ENCODE measurements around the gene MAP2K5.

MAP2K5 gene

GRCh38 chr15:67746022-67746421 lies 203.5 kb downstream of the MAP2K5 start:
- in situ Hi-C loops (cut with MboI; ENCODE audit: low pct_unique_long_range_greater_than_20kb, low sequenced_read_pairs, unreplicated experiment) = no loop called here
- no peak for DNase-seq (ENCODE audit: low spot score)
- no peak for TF ChIP-seq CTCF (IDR thresholded peaks at IDR 0.05; ENCODE audit: extremely low read depth, insufficient read depth, missing control alignments)

- in situ Hi-C loops (cut with MboI; ENCODE audit: low pct_unique_long_range_greater_than_20kb, low sequenced_read_pairs, unreplicated experiment) = no loop called here
- no peak for TF ChIP-seq CTCF (IDR thresholded peaks at IDR 0.05; ENCODE audit: extremely low read depth, insufficient read depth, missing control alignments)
- no peak for DNase-seq (ENCODE audit: low spot score)
Measured at GRCh38 chr15:67746450-67746849, 203.9 kb downstream of the MAP2K5 start.

- DNase-seq (ENCODE audit: low spot score) = no peak
- TF ChIP-seq CTCF (IDR thresholded peaks at IDR 0.05; ENCODE audit: extremely low read depth, insufficient read depth, missing control alignments) = no peak
- in situ Hi-C loops (cut with MboI; ENCODE audit: low pct_unique_long_range_greater_than_20kb, low sequenced_read_pairs, unreplicated experiment) = no loop called here
Measured at GRCh38 chr15:67747921-67748320, 205.4 kb downstream of the MAP2K5 start.

- TF ChIP-seq CTCF (IDR thresholded peaks at IDR 0.05; ENCODE audit: extremely low read depth, insufficient read depth, missing control alignments) = no peak
- no peak for DNase-seq (ENCODE audit: low spot score)
Measured at GRCh38 chr15:67750371-67750770, 207.9 kb downstream of the MAP2K5 start.

GRCh38 chr15:67753891-67754290 lies 211.4 kb downstream of the MAP2K5 start:
- in situ Hi-C loops (cut with MboI; ENCODE audit: low pct_unique_long_range_greater_than_20kb, low sequenced_read_pairs, unreplicated experiment) = no loop called here
- DNase-seq (ENCODE audit: low spot score) = no peak
- no peak for TF ChIP-seq CTCF (IDR thresholded peaks at IDR 0.05; ENCODE audit: extremely low read depth, insufficient read depth, missing control alignments)

More at GRCh38 chr15:67750371-67750770, 207.9 kb downstream of the MAP2K5 start:
- in situ Hi-C loops (cut with MboI; ENCODE audit: low pct_unique_long_range_greater_than_20kb, low sequenced_read_pairs, unreplicated experiment) = no loop called here

- in situ Hi-C loops (cut with MboI; ENCODE audit: low pct_unique_long_range_greater_than_20kb, low sequenced_read_pairs, unreplicated experiment) = no loop called here
- no peak for TF ChIP-seq CTCF (IDR thresholded peaks at IDR 0.05; ENCODE audit: extremely low read depth, insufficient read depth, missing control alignments)
- no peak for DNase-seq (ENCODE audit: low spot score)
Measured at GRCh38 chr15:67755264-67755663, 212.8 kb downstream of the MAP2K5 start.

- no peak for TF ChIP-seq CTCF (IDR thresholded peaks at IDR 0.05; ENCODE audit: extremely low read depth, insufficient read depth, missing control alignments)
- in situ Hi-C loops (cut with MboI; ENCODE audit: low pct_unique_long_range_greater_than_20kb, low sequenced_read_pairs, unreplicated experiment) = no loop called here
- no peak for DNase-seq (ENCODE audit: low spot score)
Measured at GRCh38 chr15:67755936-67756335, 213.4 kb downstream of the MAP2K5 start.

All from GM13977 (cell line).